PFSK-1 (cell line): ENCODE results near the gene RASGRP4.
A peak's percentile ranks its signal among the peaks of the same experiment; 100 is the strongest.

Experiments
- POLR2AphosphoS5 ChIP-seq: IDR thresholded peaks from 2 replicates; pipeline ENCODE4 v1.6.1; 2012; ENCODE audit warnings: low read depth, mild to moderate bottlenecking, control low read depth, low read length, moderate library complexity
- TAF1 ChIP-seq: IDR thresholded peaks from 2 replicates; pipeline ENCODE4 v1.6.1; 2012; ENCODE audit warnings: low read length, control low read depth, borderline replicate concordance; ENCODE audit not compliant: insufficient read depth
- TF ChIP-seq, protein P1 (sequence below), 2 experiments: IDR thresholded peaks; 2 replicates each; pipeline versions ENCODE4 v1.6.1 to v1.8.0; 2011 to 2012; ENCODE audit warnings: low read depth in 2 of 2, low read length in 2 of 2, control low read depth in 1 of 2, inconsistent platforms in 1 of 2, mild to moderate bottlenecking in 1 of 2, moderate library complexity in 1 of 2; ENCODE audit not compliant: insufficient read depth in 1 of 2

DNA sequence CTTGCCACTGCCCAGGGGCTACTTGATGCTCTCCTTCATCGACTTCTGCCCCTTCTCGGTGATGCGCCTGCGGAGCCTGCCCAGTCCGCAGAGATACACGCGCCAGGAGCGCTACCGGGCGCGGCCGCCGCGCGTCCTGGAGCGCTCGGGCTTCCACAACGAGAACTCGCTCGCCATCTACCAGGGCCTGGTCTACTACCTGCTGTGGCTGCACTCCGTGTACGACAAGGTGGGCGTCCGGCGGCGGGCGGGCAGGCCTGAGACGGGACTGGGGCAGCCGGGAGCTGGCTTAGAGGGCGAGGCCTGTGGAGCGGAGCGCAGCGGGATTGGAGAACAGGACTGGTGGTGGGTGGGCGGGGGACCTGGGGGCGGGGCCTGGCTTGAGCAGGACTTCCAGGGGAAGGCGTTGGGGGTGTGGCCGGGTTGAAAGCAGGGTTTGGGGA is 64.4 kb downstream of the RASGRP4 start:
- TF ChIP-seq, protein P1, sequence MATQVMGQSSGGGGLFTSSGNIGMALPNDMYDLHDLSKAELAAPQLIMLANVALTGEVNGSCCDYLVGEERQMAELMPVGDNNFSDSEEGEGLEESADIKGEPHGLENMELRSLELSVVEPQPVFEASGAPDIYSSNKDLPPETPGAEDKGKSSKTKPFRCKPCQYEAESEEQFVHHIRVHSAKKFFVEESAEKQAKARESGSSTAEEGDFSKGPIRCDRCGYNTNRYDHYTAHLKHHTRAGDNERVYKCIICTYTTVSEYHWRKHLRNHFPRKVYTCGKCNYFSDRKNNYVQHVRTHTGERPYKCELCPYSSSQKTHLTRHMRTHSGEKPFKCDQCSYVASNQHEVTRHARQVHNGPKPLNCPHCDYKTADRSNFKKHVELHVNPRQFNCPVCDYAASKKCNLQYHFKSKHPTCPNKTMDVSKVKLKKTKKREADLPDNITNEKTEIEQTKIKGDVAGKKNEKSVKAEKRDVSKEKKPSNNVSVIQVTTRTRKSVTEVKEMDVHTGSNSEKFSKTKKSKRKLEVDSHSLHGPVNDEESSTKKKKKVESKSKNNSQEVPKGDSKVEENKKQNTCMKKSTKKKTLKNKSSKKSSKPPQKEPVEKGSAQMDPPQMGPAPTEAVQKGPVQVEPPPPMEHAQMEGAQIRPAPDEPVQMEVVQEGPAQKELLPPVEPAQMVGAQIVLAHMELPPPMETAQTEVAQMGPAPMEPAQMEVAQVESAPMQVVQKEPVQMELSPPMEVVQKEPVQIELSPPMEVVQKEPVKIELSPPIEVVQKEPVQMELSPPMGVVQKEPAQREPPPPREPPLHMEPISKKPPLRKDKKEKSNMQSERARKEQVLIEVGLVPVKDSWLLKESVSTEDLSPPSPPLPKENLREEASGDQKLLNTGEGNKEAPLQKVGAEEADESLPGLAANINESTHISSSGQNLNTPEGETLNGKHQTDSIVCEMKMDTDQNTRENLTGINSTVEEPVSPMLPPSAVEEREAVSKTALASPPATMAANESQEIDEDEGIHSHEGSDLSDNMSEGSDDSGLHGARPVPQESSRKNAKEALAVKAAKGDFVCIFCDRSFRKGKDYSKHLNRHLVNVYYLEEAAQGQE (IDR thresholded peaks at IDR 0.05; ENCODE audit: insufficient read depth in 1 of 2, low read depth in 2 of 2, low read length in 2 of 2), result no peak
- peak; percentile 40; the same call in 1 of the 2 replicates for TF ChIP-seq TAF1
- 0 out of 2 replicates have a peak, but pooled peaks have one; percentile 27 for TF ChIP-seq POLR2AphosphoS5
